Tibial artery (tissue), 4 donors: ENCODE data around the gene TLCD3B.

Experiments used
- DNase-seq, 2 donors: peaks; one replicate each; pipeline ENCODE4 v3.0.0-alpha.2; 2019
- H3K27ac ChIP-seq, 2 donors: fragments of 200-600 bp; sonication (generic) in 1 of 2; 1 replicate in 1 of 2; 2 replicates in 1 of 2; pipeline ENCODE4 v1.5.1; 2018 to 2019; ENCODE audit warnings: mild to moderate bottlenecking in 1 of 2
- H3K27me3 ChIP-seq, 2 donors: fragments of 200-600 bp; sonication (generic) in 1 of 2; one replicate each; pipeline versions ENCODE4 v1.5.1 to v1.6.0; 2016 to 2019
- H3K36me3 ChIP-seq, 3 donors: fragments of 200-600 bp; sonication (generic) in 2 of 3; one replicate each; pipeline ENCODE4 v1.5.1; 2016 to 2019; ENCODE audit warnings: mild to moderate bottlenecking in 2 of 3
- H3K4me1 ChIP-seq, 4 donors: fragments of 200-600 bp; sonication (generic) in 2 of 4; 1 replicate in 3 of 4; 2 replicates in 1 of 4; pipeline ENCODE4 v1.5.1; 2016 to 2019
- H3K4me3 ChIP-seq, 2 donors: fragments of 200-600 bp; sonication (generic) in 1 of 2; 1 replicate in 1 of 2; 2 replicates in 1 of 2; pipeline ENCODE4 v1.5.1; 2018 to 2019; ENCODE audit warnings: mild to moderate bottlenecking in 2 of 2
- H3K9me3 ChIP-seq, 3 donors: fragments of 200-600 bp; sonication (generic) in 1 of 3; one replicate each; pipeline ENCODE4 v1.5.1; 2016 to 2019
- intact Hi-C: fragments of 100-400 bp; cut with DNase I; formaldehyde crosslinking; loops from one replicate; pipeline ENCODE4 v1.15.0; 2023; ENCODE audit warnings: low total_unique reads
- TF ChIP-seq, protein P1 (sequence below), 2 experiments: fragments of 200-600 bp in 1 of 2; fragments of 450-650 bp in 1 of 2; IDR thresholded peaks; one replicate each; pipeline ENCODE4 v1.5.1; 2017 to 2019; ENCODE audit warnings: antibody characterized with exemption in 2 of 2, mild to moderate bottlenecking in 1 of 2, moderate library complexity in 1 of 2

The TLCD3B gene

DNA sequence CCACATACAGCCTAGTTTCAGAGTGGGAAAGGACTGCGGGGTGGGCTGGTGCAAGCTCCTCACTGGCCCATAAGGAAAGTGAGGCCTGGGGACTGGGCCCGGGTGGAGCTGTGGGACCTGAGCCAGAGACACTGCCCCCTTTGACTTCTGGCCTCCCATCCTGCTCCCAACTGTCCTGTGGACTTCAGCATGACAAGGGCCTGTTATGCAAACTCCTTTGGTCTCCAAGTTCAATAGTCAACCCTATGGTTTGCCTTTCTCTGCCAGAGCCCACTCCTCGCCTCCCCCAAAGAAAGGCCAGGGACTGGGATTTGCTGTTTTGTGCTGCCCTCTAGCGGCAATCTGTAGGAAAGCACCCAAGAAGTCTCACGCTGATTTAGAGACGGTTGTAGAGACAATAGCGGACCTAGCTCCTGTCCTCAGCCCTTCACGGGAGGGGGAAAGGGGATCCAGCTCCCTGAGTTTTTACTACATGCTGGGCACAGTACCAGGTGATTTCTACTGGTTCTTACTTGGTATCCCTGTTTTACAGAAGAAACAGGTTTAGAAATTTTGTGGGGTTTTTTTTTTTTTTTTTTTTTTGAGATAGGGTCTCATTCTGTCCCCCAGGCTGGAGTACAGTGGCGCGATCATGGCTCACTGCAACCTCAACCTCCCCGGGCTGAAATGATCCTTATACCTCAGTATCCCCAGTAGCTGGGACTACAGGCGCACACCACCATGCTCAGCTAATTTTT, 1.2 kb upstream of the TLCD3B start:
- H3K36me3 ChIP-seq, result no peaks in the 10 kb centered on the region
- H3K4me3 ChIP-seq, result no peak overlapping the region
- DNase-seq, result no peak
- TF ChIP-seq, protein P1, sequence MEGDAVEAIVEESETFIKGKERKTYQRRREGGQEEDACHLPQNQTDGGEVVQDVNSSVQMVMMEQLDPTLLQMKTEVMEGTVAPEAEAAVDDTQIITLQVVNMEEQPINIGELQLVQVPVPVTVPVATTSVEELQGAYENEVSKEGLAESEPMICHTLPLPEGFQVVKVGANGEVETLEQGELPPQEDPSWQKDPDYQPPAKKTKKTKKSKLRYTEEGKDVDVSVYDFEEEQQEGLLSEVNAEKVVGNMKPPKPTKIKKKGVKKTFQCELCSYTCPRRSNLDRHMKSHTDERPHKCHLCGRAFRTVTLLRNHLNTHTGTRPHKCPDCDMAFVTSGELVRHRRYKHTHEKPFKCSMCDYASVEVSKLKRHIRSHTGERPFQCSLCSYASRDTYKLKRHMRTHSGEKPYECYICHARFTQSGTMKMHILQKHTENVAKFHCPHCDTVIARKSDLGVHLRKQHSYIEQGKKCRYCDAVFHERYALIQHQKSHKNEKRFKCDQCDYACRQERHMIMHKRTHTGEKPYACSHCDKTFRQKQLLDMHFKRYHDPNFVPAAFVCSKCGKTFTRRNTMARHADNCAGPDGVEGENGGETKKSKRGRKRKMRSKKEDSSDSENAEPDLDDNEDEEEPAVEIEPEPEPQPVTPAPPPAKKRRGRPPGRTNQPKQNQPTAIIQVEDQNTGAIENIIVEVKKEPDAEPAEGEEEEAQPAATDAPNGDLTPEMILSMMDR (IDR thresholded peaks at IDR 0.05), result peak; percentile 53 to 61
- H3K4me1 ChIP-seq, result peaks cover 0 to 17% (median 10%) of the 10 kb centered on the region in 4 donors
- intact Hi-C loops, result no loop called here
- no peak overlapping the region for H3K27ac ChIP-seq
- H3K27me3 ChIP-seq, result peaks cover 0 to 91% of the 10 kb centered on the region in 2 donors
- H3K9me3 ChIP-seq, result no peaks in the 10 kb centered on the region

DNA sequence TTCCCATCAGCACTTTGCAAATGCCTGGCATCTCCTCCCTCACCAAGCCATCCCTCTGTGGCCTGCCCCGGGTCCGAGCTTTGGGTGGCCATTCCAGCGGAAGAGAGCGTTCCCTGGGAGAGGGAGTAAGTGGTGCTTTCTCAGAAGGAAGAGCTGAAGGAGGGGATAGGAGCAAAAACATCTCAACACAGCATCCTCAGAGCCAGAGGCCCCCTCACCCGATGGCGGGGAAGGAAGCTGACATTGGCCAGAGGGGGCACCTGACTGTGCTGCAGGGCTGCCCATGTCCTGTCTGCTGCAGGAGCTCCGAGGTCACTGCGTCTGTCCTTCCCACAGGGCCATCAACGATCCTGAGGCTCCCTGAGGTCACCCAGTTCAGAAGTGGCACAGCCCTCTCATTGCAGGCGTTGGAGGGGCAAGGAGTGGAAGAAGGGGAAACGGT, 427 bp upstream of the TLCD3B start:
- Histone ChIP-seq H3K4me3 (no peak overlapping the region), H3K36me3 (no peaks in the 10 kb centered on the region), H3K27me3 (peaks cover 0 to 97% of the 10 kb centered on the region in 2 donors), H3K9me3 (no peaks in the 10 kb centered on the region), H3K4me1 (peaks cover 0 to 17% (median 10%) of the 10 kb centered on the region in 4 donors), H3K27ac (no peak overlapping the region)
- intact Hi-C loops, result no loop called here
- DNase-seq, result no peak
- TF ChIP-seq, protein P1 (IDR thresholded peaks at IDR 0.05), result no peak

DNA sequence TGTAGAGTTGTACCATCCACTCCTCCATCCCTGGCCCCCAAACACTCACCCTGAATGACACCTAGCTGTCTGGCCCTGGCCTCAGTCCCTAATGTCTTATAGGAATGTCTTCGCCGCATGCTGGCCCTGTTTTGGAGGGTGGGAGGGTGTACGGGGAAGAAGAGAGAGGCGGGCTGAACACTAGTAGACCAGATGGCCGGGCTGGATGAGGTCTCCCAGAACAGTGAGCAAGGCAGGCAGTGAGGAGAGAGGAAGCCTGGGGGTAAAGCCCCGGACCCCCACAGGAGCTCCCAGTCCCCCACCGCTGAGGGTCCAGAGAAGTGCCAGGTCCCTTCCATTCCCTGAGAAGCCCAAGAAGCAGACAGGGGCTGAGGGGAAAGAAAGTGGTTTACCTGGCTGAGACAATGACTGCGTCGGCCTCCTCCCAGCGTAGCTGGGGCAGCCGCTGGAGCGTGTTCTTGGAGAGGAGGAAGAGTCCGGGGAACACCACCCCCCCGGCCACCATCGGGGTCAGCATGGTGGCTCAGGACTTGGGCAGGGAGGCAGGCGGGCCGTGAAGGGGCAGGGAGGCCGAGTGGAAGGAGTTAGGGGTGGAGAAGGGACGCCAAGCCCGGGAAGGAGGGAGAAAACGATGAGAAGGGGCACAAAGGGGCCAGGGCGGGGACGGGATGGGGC, 923 bp downstream of the TLCD3B start:
- no peak for DNase-seq
- H3K4me3 ChIP-seq, result no peak overlapping the region
- H3K4me1 ChIP-seq, result peaks cover 0 to 17% (median 10%) of the 10 kb centered on the region in 4 donors
- H3K36me3 ChIP-seq, result no peaks in the 10 kb centered on the region
- peaks cover 0 to 98% of the 10 kb centered on the region in 2 donors for H3K27me3 ChIP-seq
- no peaks in the 10 kb centered on the region for H3K9me3 ChIP-seq
- intact Hi-C loops, result no loop called here
- no peak overlapping the region for H3K27ac ChIP-seq
- TF ChIP-seq, protein P1 (IDR thresholded peaks at IDR 0.05), result no peak

DNA sequence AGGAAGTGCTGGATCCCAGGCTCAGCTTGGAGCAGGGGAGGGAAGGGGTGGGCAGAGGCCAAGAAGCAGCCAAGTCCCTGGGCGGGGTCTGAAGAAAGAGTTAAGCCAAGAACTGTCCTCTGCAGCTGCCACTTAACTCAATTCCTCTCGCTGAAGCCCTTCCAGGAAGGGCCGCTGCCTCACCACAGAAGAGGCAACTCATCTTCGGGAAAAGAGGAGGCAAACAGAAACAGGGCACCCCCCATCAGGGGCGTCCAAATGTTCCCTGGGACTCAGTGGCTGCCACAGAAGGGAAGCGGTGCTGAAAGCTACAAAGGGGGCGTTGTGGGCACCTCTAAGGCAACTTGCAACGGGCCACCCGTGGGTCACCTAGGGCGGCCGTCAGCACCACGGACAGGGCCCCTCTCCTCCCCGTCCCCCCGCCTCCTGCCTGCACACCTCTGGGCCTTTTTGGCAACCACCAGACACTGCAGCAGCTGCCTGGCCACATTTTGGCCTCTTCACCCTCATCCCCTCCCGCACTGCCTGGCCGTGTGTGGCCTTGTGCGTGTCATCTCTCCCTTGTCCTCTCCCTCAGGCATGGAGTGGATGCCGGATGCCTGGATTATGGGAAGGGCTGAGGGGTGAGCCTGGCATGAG, 2.5 kb downstream of the TLCD3B start:
- H3K4me3 ChIP-seq, result no peak overlapping the region
- peaks cover 0 to 100% of the 10 kb centered on the region in 2 donors for H3K27me3 ChIP-seq
- H3K4me1 ChIP-seq, result peaks cover 0 to 17% (median 10%) of the 10 kb centered on the region in 4 donors
- H3K36me3 ChIP-seq, result no peaks in the 10 kb centered on the region
- intact Hi-C loops, result no loop called here
- no peaks in the 10 kb centered on the region for H3K9me3 ChIP-seq
- H3K27ac ChIP-seq, result no peak overlapping the region
- no peak for DNase-seq
- TF ChIP-seq, protein P1 (IDR thresholded peaks at IDR 0.05), result no peak

DNA sequence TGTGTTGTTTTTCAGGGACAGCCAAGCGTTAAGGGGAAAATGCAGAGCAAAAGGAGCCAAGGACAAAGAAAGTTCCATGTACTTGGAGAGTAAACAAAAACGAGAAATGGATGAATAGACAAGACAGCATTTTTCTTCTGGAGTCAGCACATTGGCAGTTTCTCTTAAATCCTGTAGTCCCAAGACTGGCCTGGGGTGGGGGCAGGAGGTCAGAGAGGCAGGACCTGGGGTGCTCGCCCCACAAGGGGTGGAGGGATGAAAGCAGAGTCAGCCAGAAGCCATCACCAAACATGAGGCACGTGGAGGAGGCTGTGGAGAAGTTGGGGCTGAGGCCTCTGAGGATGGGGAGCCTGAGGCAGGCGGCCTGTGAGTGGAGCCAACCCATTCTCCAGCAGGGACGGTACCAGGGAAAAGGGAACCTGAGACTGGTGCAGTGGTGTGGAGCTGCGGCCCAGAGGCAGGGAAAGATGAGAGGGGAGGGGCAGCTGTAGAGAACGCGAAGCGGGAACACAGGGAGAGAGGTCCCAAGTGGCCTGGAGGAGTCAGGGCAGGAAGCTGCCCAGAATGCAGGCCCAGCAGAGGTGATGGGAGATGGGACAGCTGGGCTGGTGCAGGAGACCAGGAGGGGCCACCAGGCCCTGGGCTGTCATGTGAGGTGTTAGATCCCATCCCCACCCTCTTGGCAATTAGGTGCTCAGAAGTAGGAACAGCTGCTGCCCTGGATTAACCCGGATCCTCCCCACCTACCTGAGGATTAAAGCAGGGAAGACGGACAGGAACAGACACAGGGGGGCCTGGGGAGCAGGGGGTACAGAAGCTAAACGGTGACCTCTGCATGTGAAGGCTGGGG, 3.3 kb downstream of the TLCD3B start:
- no peak for DNase-seq
- peaks cover 0 to 17% (median 10%) of the 10 kb centered on the region in 4 donors for H3K4me1 ChIP-seq
- TF ChIP-seq, protein P1 (IDR thresholded peaks at IDR 0.05), result no peak
- intact Hi-C loops, result no loop called here
- H3K4me3 ChIP-seq, result no peak overlapping the region
- H3K27ac ChIP-seq, result no peak overlapping the region
- peaks cover 0 to 100% of the 10 kb centered on the region in 2 donors for H3K27me3 ChIP-seq
- H3K36me3 ChIP-seq, result no peaks in the 10 kb centered on the region
- no peaks in the 10 kb centered on the region for H3K9me3 ChIP-seq
